ENCODE measurements around the gene SRSF8. TPM values are rescaled to one million over a fixed set of nuclear protein-coding genes. Genes with fewer than 3 reads are reported as not detected.

SRSF8 gene
- total and polyA plus RNA-seq, 2 donors (not counting 1 experiment from before 2014, with no cell fraction given): 16.3 to 31.5 TPM

DNA sequence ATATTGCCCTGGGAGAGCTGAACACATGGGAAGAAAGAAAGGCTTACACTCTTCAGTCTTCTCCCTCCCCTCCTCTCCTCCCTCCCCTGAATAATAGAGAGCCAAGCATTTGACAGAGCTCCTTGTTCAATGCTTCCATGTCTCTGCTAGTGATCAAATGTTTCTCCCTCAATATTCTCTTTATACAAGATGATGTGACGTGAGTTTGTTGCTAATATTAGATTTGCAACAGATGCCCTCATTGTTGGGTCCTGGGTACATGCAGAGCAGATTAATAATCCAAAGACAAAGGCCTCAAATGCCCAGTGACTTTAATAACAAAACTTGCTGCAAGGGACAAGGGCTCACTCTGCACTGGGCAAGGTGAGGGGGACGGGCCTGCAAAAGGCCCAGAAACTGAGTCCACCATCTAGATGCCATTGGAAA, 15.9 kb downstream of the SRSF8 start:
- DNase-seq (ENCODE audit: low read depth in 2 of 2): no peak
- Histone ChIP-seq H4K20me1 (ENCODE audit: control insufficient read depth, extremely low read depth, insufficient read depth, low read length) (no peaks in the 10 kb centered on the region), H3K27ac (ENCODE audit: insufficient read depth, low read length) (no peak overlapping the region), H3K36me3 (ENCODE audit: control insufficient read depth, insufficient read depth, low read length) (no peaks in the 10 kb centered on the region), H3K4me2 (ENCODE audit: extremely low read depth, insufficient read depth, low read length) (no peak overlapping the region), H3K4me3 (replicated peaks in 1 of 4; ENCODE audit: control extremely low read depth in 1 of 4, insufficient read depth in 1 of 4, low read depth in 3 of 4, low read length in 4 of 4) (no peak overlapping the region), H3K9ac (ENCODE audit: insufficient read depth, low read length) (no peak overlapping the region), H3K9me3 (ENCODE audit: control insufficient read depth, insufficient read depth, low read depth, low read length) (no peaks in the 10 kb centered on the region), H3K79me2 (ENCODE audit: control insufficient read depth, insufficient read depth, low read length) (no peaks in the 10 kb centered on the region), H2AFZ (ENCODE audit: low read length) (no peak overlapping the region), H3K4me1 (ENCODE audit: control insufficient read depth, extremely low read depth, insufficient read depth, low read length) (no peaks in the 10 kb centered on the region), H3K27me3 (ENCODE audit: control insufficient read depth, insufficient read depth, low read length) (no peaks in the 10 kb centered on the region)
- no peak for TF ChIP-seq EZH2 (IDR thresholded peaks at IDR 0.05; ENCODE audit: low read length, missing control alignments)
- TF ChIP-seq CTCF (conservative IDR thresholded peaks at IDR 0.05 in 1 of 2, IDR thresholded peaks at IDR 0.05 in 1 of 2; ENCODE audit: low read depth in 1 of 2, low read length in 2 of 2): no peak

DNA sequence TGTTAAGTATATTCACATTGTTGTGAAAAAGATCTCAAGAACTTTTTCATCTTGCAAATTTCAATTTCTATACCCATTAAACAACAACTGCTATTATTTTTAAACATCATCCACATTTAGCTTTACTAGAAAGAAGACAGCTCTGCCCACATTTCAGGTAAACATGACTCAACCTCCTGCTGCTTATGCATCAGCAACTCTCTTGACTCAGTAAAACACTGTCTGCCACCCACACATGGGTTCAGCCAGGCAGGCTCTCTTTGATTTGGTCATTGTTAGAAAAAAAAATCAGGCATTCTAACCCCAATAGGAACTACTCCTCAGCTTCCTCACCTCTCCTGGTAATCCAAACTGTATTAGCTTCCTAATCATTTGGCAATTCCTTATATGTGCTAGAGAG, 17.8 kb downstream of the SRSF8 start:
- Histone ChIP-seq H3K27me3 (ENCODE audit: control insufficient read depth, insufficient read depth, low read length) (no peaks in the 10 kb centered on the region), H3K4me3 (replicated peaks in 1 of 4; ENCODE audit: control extremely low read depth in 1 of 4, insufficient read depth in 1 of 4, low read depth in 3 of 4, low read length in 4 of 4) (no peak overlapping the region), H3K36me3 (ENCODE audit: control insufficient read depth, insufficient read depth, low read length) (no peaks in the 10 kb centered on the region), H3K79me2 (ENCODE audit: control insufficient read depth, insufficient read depth, low read length) (no peaks in the 10 kb centered on the region), H3K4me1 (ENCODE audit: control insufficient read depth, extremely low read depth, insufficient read depth, low read length) (no peaks in the 10 kb centered on the region), H4K20me1 (ENCODE audit: control insufficient read depth, extremely low read depth, insufficient read depth, low read length) (no peaks in the 10 kb centered on the region), H3K9ac (ENCODE audit: insufficient read depth, low read length) (no peak overlapping the region), H2AFZ (ENCODE audit: low read length) (no peak overlapping the region), H3K9me3 (ENCODE audit: control insufficient read depth, insufficient read depth, low read depth, low read length) (no peaks in the 10 kb centered on the region), H3K27ac (ENCODE audit: insufficient read depth, low read length) (no peak overlapping the region), H3K4me2 (ENCODE audit: extremely low read depth, insufficient read depth, low read length) (no peak overlapping the region)
- TF ChIP-seq EZH2 (IDR thresholded peaks at IDR 0.05; ENCODE audit: low read length, missing control alignments) (no peak), CTCF (conservative IDR thresholded peaks at IDR 0.05 in 1 of 2, IDR thresholded peaks at IDR 0.05 in 1 of 2; ENCODE audit: low read depth in 1 of 2, low read length in 2 of 2) (no peak)
- DNase-seq (ENCODE audit: low read depth in 2 of 2): peak in 1 of 2 donors; percentile 79

- TF ChIP-seq CTCF (conservative IDR thresholded peaks at IDR 0.05 in 1 of 2, IDR thresholded peaks at IDR 0.05 in 1 of 2; ENCODE audit: low read depth in 1 of 2, low read length in 2 of 2) (no peak), EZH2 (IDR thresholded peaks at IDR 0.05; ENCODE audit: low read length, missing control alignments) (no peak)
- Histone ChIP-seq H4K20me1 (ENCODE audit: control insufficient read depth, extremely low read depth, insufficient read depth, low read length) (no peaks in the 10 kb centered on the region), H3K9me3 (ENCODE audit: control insufficient read depth, insufficient read depth, low read depth, low read length) (no peaks in the 10 kb centered on the region), H3K4me3 (replicated peaks in 1 of 4; ENCODE audit: control extremely low read depth in 1 of 4, insufficient read depth in 1 of 4, low read depth in 3 of 4, low read length in 4 of 4) (no peak overlapping the region), H3K4me1 (ENCODE audit: control insufficient read depth, extremely low read depth, insufficient read depth, low read length) (no peaks in the 10 kb centered on the region), H3K9ac (ENCODE audit: insufficient read depth, low read length) (no peak overlapping the region), H3K27me3 (ENCODE audit: control insufficient read depth, insufficient read depth, low read length) (no peaks in the 10 kb centered on the region), H3K79me2 (ENCODE audit: control insufficient read depth, insufficient read depth, low read length) (no peaks in the 10 kb centered on the region), H3K27ac (ENCODE audit: insufficient read depth, low read length) (no peak overlapping the region), H3K36me3 (ENCODE audit: control insufficient read depth, insufficient read depth, low read length) (no peaks in the 10 kb centered on the region), H3K4me2 (ENCODE audit: extremely low read depth, insufficient read depth, low read length) (no peak overlapping the region), H2AFZ (ENCODE audit: low read length) (no peak overlapping the region)
- no peak for DNase-seq (ENCODE audit: low read depth in 2 of 2)
These were observed 18.5 kb downstream of the SRSF8 start for GRCh38 chr11:95085117-95085816.
